OCI-LY1 (cell line): Measurements from ENCODE around the gene VAV2.

Source experiments
- CTCF ChIP-seq: fragments of 200-600 bp; sonication (generic), shearing (Covaris generic); IDR thresholded peaks from 2 replicates; pipeline ENCODE4 v1.5.1; 2017; ENCODE audit warnings: mild to moderate bottlenecking, antibody characterized with exemption, low read length, moderate library complexity, mixed read lengths
- EZH2 ChIP-seq: fragments of 200-600 bp; sonication (generic), shearing (Covaris generic); IDR thresholded peaks from 2 replicates; pipeline ENCODE4 v1.8.0; 2017; ENCODE audit warnings: borderline replicate concordance, mixed run types, mild to moderate bottlenecking, antibody characterized with exemption, low read length, moderate library complexity, mixed read lengths

GRCh38 chr9:134024214-134024792 lies 32.2 kb upstream of the VAV2 start:
- no peak for TF ChIP-seq CTCF
- no peak for TF ChIP-seq EZH2
